Parathyroid adenoma (tissue), 2 donors: ENCODE results near the gene GAS2.

Experiments used
- H2AFZ ChIP-seq: fragments of 300-600 bp; sonication (generic); one replicate; pipeline ENCODE4 v1.7.0; 2017; ENCODE audit warnings: antibody characterized with exemption, mild to moderate bottlenecking
- H3K27ac ChIP-seq: fragments of 300-600 bp; sonication (generic); one replicate; pipeline ENCODE4 v1.7.0; 2017
- H3K27me3 ChIP-seq: fragments of 300-600 bp; sonication (generic); one replicate; pipeline ENCODE4 v1.7.0; 2017; ENCODE audit warnings: low read length; ENCODE audit not compliant: control insufficient read depth, insufficient read depth
- H3K36me3 ChIP-seq: fragments of 300-600 bp; sonication (generic); one replicate; pipeline ENCODE4 v1.7.0; 2017; ENCODE audit warnings: low read length; ENCODE audit not compliant: control insufficient read depth, insufficient read depth
- H3K4me1 ChIP-seq: fragments of 300-600 bp; sonication (generic); one replicate; pipeline ENCODE4 v1.7.0; 2017; ENCODE audit warnings: control low read depth
- H3K4me2 ChIP-seq: fragments of 300-600 bp; sonication (generic); one replicate; pipeline ENCODE4 v1.7.0; 2017; ENCODE audit warnings: low read length
- H3K4me3 ChIP-seq: fragments of 300-600 bp; sonication (generic); one replicate; pipeline ENCODE4 v1.7.0; 2017; ENCODE audit warnings: low read depth, low read length
- H3K79me2 ChIP-seq: fragments of 300-600 bp; sonication (generic); one replicate; pipeline ENCODE4 v1.7.0; 2017; ENCODE audit warnings: control low read depth
- H3K9ac ChIP-seq: fragments of 300-600 bp; sonication (generic); one replicate; pipeline ENCODE4 v1.7.0; 2017; ENCODE audit warnings: mild to moderate bottlenecking
- H3K9me3 ChIP-seq: fragments of 300-600 bp; sonication (generic); one replicate; pipeline ENCODE4 v1.7.0; 2017; ENCODE audit warnings: low read length; ENCODE audit not compliant: control insufficient read depth
- TF ChIP-seq, protein P1 (sequence below): fragments of 300-600 bp; sonication (generic); IDR thresholded peaks from one replicate; pipeline ENCODE4 v1.7.0; 2017; ENCODE audit warnings: antibody characterized with exemption, mild to moderate bottlenecking
- donor health status: primary hyperparathyroidism.

The GAS2 gene

DNA sequence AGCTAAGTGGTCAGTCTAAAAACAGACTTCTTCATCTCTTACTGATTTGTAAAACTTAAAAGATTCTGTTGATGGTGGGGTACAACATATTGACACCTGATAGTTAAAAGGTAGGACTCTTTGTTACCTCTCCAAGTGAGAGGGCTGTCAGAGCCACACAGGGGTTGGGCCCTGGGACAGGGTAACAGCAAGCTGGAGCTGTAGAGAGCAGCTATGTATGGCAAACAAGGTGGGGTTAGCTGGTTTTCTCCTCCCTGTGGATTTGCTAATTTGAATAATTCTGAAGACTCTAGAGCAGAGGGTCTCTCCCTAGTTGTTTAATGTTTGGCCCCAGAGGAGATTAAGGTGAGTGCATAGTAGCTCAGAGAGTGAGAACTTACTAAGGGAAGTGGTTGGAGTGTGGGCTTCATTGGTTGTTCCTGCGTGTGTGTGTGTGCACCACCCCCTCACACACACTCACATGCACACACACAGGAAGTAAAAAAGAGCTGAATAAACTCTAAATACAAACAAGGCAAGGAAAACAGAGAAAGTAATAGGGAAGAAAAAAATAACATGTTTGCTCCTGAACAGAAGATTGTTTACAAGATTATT is 9.2 kb upstream of the GAS2 start:
- no peaks in the 10 kb centered on the region for H3K9me3 ChIP-seq
- no peak overlapping the region for H3K9ac ChIP-seq
- no peaks in the 10 kb centered on the region for H3K79me2 ChIP-seq
- H3K27ac ChIP-seq = no peak overlapping the region
- H3K36me3 ChIP-seq = no peaks in the 10 kb centered on the region
- no peak overlapping the region for H2AFZ ChIP-seq
- no peaks in the 10 kb centered on the region for H3K4me1 ChIP-seq
- no peak overlapping the region for H3K4me2 ChIP-seq
- H3K4me3 ChIP-seq = no peak overlapping the region
- TF ChIP-seq, protein P1, sequence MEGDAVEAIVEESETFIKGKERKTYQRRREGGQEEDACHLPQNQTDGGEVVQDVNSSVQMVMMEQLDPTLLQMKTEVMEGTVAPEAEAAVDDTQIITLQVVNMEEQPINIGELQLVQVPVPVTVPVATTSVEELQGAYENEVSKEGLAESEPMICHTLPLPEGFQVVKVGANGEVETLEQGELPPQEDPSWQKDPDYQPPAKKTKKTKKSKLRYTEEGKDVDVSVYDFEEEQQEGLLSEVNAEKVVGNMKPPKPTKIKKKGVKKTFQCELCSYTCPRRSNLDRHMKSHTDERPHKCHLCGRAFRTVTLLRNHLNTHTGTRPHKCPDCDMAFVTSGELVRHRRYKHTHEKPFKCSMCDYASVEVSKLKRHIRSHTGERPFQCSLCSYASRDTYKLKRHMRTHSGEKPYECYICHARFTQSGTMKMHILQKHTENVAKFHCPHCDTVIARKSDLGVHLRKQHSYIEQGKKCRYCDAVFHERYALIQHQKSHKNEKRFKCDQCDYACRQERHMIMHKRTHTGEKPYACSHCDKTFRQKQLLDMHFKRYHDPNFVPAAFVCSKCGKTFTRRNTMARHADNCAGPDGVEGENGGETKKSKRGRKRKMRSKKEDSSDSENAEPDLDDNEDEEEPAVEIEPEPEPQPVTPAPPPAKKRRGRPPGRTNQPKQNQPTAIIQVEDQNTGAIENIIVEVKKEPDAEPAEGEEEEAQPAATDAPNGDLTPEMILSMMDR = no peak
- H3K27me3 ChIP-seq = no peaks in the 10 kb centered on the region

DNA sequence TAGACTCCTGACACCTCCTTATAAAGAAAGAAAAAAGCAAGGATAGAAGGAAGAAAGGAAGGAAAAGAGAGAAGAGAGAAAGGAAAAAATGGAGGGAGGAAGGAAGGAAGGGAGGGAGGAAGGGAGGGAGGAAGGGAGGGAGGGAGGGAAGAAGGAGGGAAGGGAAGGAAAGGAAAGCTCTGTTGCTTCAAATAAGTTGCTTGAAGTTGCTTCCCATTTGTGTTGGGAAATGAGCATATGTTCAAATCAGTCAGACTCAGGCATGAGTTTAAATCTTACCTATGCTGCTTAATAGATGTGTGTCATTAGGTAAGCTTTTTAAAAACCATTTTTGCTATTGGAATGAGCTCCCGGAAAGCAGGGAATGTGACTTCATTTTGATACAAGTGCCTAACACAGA is 6.6 kb upstream of the GAS2 start:
- no peaks in the 10 kb centered on the region for H3K9me3 ChIP-seq
- no peaks in the 10 kb centered on the region for H3K4me1 ChIP-seq
- TF ChIP-seq, protein P1 = no peak
- no peaks in the 10 kb centered on the region for H3K36me3 ChIP-seq
- no peak overlapping the region for H3K4me2 ChIP-seq
- no peak overlapping the region for H3K9ac ChIP-seq
- H3K79me2 ChIP-seq = no peaks in the 10 kb centered on the region
- H2AFZ ChIP-seq = no peak overlapping the region
- no peaks in the 10 kb centered on the region for H3K27me3 ChIP-seq
- H3K27ac ChIP-seq = no peak overlapping the region
- H3K4me3 ChIP-seq = no peak overlapping the region

DNA sequence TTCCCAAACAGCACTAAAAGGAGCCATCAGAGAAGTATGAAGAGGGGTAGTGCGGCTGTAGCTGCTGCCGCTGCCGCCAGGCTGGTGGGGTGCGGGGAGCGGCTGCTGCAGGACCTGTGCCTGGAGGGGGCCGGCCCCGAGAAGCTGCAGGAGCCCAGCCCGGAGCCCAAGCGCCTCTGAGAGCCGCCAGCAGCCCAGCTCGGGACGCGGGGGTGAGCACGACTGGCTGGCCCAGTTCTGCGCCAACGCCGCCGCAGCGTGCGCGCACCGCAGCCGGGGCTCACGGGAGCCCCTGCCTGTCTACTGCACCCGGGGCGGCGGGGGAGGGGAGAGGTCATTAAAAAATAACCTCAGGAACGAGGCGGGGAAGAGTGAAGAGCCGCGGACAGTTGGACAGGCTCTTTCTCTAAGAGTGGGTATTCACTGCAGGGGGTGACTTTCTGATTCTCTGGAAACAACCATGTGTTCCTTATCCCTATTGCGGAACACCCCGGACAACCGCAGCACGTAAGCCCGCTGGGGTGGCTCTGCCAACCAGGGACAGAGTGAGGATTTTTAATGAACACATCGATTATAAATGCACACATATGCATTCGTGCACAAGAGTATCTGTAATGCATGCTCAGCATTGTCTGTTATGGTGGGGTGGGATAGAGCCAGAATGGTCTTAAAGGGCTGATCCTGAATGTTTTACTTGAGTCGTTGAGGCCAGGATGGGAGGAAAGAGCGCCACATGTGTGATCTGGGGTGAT is 453 bp downstream of the GAS2 start:
- no peaks in the 10 kb centered on the region for H3K79me2 ChIP-seq
- TF ChIP-seq, protein P1 = no peak
- H3K36me3 ChIP-seq = no peaks in the 10 kb centered on the region
- no peaks in the 10 kb centered on the region for H3K27me3 ChIP-seq
- H3K27ac ChIP-seq = peak overlapping the region; percentile 66
- peaks cover 2% of the 10 kb centered on the region for H3K4me1 ChIP-seq
- H2AFZ ChIP-seq = peak overlapping the region; percentile 78
- H3K9ac ChIP-seq = no peak overlapping the region
- H3K9me3 ChIP-seq = no peaks in the 10 kb centered on the region
- peak overlapping the region; percentile 37 for H3K4me3 ChIP-seq
- peak overlapping the region; percentile 61 for H3K4me2 ChIP-seq

DNA sequence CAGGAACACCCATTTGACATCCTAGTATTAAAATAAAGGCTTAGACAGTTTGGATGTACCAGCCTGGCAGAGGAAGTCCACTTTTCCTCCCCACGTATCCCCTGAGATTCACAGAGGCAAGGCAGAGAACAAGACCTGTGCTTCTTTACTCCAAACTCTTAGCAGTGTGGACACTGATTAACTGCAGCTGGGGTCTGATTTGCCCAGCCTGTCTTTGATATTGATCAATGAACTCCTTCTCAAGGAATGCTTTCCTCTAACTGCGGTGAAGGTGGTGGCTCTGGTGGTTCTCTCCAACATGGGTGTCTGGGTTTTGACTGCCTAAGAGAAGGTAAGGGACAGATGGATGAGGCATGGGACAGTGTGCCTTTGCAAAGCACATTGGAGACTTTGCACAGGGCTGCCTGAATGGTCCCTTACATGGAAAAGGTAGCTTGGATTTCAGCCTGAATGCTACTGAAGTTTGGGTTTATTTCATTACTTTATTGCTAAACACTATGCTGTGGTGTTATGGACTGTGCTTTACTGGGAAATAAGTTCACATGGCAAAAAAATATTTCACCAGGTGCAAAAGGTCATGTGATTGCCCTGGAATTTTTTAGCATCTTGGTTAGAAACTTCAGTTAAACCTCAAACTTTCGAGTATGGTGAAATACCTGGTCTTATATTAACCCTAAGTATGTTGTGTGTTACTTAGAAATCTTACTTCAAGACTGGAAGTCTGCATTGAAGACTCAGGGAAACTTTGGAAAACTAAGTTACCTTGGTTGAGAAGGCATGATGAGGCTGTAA is 1.8 kb downstream of the GAS2 start:
- Histone ChIP-seq H3K27ac (no peak overlapping the region), H3K79me2 (no peaks in the 10 kb centered on the region), H3K9ac (no peak overlapping the region), H3K27me3 (no peaks in the 10 kb centered on the region), H3K9me3 (no peaks in the 10 kb centered on the region), H2AFZ (no peak overlapping the region), H3K4me3 (no peak overlapping the region), H3K36me3 (no peaks in the 10 kb centered on the region), H3K4me1 (peaks cover 2% of the 10 kb centered on the region), H3K4me2 (no peak overlapping the region)
- TF ChIP-seq, protein P1 = no peak
